Glomerular endothelial cell (primary cell): Measurements from ENCODE around the gene TYMP. TPM values are rescaled to one million over a fixed set of nuclear protein-coding genes. Genes with fewer than 3 reads are reported as not detected.

Experiments
- DNase-seq: peaks from one replicate; pipeline ENCODE4 v3.0.0-alpha.2; 2011; ENCODE audit warnings: low read depth, low spot score; ENCODE audit errors: extremely low read depth
- total RNA-seq: library from RNA; depleted of rRNA; stranded (reverse); fragments of >200 nt; gene quantifications from 2 replicates; pipeline ENCODE4 v1.2.3, GENCODE V29; 2015

The TYMP gene
- 11.3 and 23.9 TPM in 2 replicates for total RNA-seq

GRCh38 chr22:50529897-50530579, at the start of gene TYMP:
TSS of gene TYMP (minus strand) at chr22:50530012. CDS start at chr22:50529709, 303 bp downstream.
- DNase-seq, result no peak

DNA sequence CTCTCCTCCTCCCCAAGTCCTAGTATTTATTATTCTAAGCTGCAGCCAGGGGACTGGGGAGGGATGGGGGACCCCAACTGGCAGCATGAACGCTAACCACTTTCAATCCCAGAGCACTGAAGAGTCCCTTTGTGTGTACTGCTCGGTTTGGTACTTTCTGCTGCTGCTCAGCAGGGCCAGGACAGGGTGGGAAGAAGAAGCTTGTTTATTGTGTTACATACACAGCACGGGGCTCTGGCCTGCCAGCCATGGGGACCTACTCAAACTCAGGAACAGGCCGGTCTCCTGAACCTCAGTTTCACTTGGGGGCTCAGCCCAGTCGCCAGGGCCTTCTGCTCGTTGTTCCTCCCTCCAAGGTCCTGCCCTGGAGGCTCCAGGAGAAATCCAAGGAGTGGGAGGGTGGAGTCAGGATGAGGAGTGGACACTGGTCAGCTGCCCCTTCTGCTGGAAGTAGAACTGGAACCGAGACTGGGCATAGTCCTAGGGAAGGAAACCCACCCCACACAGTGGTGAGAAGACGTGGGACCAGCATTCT, 49.0 kb upstream of the TYMP start:
- no peak for DNase-seq

DNA sequence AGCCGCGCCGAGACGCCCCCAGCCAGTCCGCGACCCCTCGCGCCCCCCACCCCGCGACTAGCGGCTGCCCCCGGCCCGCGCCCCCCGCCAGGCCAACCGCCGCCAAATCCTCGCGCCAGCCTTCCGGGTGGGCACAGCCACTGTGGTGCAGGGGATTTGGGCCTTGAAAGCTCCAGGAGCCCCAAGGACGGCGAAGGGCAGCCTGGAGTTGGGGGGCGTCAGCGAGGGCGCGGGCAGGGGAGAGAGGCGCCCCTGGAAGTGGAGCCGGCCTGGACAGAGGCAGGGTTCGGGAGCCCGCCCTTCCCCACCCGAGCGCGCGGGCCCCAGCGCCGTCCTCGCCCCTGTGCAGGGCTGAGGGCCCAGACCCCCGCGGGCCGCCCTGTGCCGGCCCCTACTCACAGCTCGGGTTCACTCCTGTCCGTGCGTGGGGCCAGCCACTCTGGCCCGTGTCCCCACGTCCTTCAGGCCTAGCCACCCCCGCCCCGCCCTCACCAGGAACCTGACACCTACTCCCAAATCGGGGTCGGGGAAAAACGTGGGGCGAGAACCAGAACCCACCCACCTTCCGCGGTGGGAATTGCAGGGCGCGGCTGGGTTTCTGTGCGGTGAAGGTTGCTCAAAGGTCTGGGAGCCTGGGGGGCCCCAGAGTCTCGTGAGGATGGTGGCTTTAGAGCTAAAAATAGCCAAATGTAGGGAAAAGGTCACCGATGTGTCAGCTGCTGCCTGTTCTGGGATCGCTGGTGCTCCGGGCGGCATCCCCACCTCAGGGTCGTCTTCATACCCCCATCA, 48.4 kb upstream of the TYMP start, which contains the start of gene CPT1B:
Gene CPT1B (minus strand): TSS at position 441 of the 789 bp plus-strand sequence. CDS start 512 bp downstream, outside the sequence.
- no peak for DNase-seq

- DNase-seq, result no peak
Observed at GRCh38 chr22:50577697-50577986, 47.8 kb upstream of the TYMP start.

DNA sequence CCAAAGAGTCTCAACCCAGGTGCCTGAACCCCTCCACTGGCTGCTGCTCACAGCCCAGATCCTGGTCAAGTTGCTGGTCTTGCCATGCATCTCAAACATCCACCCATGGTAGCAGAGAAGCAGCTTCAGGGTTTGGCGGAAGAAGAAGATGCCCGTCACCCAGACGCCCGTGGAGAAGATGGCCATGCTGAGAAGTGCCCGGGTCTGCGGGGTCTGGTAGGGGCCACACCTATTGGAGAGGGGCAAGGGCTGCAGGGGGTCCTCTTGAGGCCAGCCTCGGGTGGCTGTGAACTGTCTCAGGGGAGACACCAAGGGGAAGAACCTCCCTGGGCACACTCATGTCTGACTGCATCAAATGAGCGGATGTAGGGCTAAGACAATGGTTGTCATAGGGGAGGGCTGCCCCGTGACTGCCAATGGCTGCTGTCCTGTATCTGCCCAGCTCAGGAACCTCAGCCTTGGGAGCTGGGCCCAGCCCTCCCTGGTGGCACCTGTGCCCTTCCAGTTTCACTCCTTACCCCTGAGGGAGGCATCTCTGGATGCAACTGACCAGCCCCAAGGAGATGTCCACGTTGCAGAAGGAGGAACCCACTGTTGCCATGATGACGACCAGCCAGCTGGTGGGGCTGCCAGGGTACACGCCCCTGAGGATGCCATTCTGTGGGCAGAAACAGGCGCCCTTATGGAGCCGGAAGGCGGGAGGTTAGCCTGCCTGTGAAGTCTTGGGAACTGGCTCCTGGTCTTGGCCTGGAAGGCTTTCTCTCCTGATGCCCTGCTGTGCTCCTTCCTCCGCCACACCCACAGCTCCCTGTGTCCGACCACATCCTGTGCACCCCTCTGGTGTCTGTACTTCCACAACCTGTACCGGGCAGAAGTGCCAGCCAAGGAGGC, 47.2 kb upstream of the TYMP start:
- no peak for DNase-seq

- DNase-seq, result no peak
Observed at GRCh38 chr22:50576070-50576469, 46.3 kb upstream of the TYMP start.

DNA sequence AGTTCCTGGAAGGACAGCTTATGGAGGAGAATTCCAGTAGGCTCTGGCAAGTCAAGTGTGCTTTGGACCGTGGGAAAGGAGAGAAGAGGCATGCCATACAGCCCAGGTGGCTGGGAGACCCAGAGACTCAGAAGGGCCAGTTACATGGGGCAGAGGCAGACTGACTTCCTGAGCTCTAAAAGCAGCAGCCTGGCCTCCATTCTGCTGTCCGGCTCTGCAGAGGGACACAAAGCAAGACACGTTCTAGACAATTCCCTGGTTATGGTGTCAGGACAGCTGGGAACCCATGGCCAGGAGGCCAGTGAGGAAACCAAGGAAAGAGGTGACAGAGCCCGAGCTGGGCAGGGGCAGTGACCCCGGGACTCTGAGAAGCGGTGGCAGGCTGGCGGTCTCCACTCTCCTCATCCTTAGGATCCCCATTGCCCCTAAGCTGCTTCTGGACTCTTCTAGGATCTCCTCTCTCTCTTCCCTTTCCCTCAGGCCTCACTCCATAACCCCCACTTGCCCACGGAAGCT, 45.7 kb upstream of the TYMP start:
- DNase-seq, result no peak

DNA sequence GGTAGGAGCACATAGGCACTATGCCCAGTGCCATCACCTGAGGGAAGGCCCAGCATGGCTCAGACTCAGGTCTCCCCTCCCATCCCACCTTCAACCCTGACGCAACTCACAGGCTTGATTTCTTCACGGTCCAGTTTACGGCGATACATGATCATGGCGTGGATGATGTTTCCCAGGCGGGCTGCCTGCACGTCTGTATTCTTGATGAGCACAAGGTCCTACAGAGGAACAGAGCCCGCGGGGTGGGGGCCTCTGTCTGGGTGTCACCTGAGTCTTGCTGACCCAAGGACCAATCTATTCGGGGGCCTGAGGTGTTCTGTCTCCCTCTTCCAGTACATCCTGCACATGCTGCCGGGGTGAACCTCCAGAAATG, 44.6 kb upstream of the TYMP start:
- no peak for DNase-seq

DNA sequence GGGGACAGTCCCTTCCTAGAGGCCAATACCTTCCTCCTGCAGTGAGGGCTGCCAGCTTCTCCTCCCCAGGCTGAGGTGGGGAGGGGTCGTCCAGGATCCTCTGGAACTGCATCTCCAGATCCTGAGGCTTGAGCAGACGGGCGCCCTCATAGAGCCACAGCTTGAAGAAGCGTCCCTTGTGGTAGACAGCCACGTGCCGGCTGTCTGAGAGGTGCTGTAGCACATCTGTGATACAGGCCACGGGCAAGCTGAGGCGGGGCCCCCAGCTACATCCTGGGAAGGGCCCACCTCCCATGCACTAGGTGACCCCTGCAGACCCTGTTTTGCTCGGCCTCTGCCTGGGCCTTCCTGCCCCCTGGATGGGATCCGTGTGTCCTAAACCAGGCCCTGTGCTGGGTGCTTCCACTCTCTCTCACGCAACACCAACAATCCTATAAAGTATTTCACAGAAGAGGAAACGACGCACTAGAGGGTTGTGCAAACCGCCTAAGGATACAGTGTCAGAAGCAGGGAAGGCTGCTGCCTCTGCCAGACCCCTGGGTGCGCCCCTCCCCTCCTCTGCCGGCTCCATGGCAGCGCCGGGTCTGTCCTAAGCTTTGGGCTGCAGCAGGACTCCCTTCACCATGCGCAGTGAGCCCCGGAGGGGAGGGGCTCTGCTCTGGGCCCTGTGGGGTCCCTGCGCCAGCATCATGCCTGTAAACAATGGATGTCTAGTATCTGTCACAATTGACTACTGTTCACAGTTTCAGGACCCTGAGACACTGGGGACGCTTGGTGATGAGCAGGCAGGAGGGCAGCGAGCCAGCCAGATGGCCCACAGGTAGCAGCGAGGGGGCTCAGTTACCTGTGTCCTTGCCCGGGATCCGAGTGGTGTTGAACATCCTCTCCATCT, 43.9 kb upstream of the TYMP start:
- no peak for DNase-seq

DNA sequence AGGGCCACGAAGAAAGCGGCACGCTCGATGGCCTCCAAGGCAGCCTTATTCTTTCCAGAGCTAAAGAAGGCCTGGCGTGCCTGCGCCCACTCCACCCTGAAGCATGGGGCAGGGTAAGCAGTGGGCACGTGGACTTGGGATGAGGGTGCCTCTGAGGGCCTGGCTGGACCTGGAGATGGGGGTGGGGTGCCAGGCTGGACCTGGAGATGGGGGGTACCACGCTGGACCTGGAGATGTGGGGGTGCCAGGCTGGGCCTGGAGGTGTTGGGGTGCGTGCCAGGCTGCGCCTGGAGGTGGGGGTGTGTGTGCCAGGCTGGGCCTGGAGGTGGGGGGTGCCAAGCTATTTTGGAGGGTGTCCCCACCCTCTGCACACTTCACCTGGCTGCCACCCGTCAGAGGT, 43.2 kb upstream of the TYMP start:
- DNase-seq, result no peak

DNA sequence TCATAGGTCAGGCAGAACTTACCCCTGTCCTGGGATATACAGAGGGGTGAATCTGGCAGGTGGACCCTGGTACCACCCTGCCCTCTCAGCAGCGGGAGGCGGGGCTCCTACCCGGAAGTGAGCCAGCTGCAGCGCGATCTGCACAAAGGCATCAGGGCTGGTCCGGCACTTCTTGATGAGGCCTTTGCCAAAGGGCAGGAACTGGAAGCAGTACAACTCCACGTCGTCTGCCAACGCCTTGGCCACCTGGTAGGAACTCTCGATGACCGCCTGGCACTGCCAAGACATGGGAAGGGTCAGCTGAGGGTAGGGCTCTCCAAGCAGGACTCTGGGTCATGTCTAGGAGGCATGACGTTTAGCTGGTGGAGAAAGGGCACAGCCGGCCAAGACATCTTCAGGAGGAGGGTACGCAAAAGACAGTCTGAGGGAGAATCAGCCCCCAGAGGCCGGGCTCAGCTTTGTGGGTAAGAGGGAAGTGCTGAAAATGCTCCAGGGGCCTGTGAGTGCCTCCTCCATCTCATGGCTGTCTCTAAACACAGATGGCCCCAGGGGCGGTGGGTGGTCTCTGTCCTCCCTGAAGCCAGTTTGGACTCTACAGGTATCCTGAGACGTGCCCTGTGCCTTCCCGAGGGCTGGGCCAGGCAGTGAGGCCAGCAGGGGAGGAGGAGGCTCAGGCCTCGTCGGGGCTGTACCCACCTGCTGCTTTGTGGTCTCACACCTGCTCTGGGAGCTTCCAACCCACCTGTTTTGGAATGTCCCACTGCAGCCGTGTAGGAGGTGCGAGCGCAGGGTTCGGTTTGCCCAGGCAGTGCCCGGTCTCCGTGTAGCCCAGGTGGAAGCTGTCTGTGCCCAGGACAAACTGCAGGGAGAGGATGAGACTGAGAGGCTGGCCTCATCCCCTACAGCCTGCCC, 41.7 kb upstream of the TYMP start:
- no peak for DNase-seq

- DNase-seq, result no peak
Observed at GRCh38 chr22:50570861-50571260, 41.0 kb upstream of the TYMP start.

- DNase-seq, result no peak
Observed at GRCh38 chr22:50569896-50570535, 40.2 kb upstream of the TYMP start.

GRCh38 chr22:50569041-50569459, 39.2 kb upstream of the TYMP start:
- DNase-seq, result no peak

GRCh38 chr22:50568626-50569025, 38.8 kb upstream of the TYMP start:
- DNase-seq, result no peak

GRCh38 chr22:50567721-50568252, 38.0 kb upstream of the TYMP start:
- DNase-seq, result no peak

DNA sequence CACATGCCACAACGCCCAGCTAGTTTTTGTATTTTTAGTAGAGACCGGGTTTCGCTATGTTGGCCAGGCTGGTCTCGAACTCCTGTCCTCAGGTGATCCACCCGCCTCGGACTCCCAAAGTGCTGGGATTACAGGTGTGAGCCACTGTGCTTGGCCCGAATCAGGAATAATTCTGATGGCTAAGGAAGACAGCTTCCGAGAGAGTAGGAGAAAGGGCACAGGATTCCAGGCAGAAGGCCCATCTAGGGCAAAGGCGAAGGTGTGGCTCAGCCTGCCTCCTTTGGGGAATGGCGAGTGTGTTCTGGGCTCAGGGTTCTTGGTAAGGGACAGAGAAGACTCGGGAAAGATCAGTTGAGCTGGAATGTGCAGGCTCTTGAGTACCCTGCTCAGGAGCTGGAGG, 34.5 kb upstream of the TYMP start:
- DNase-seq, result no peak
